ACC112 (cell line): ENCODE measurements around the gene NUDT13.
"Not testable (repeated sequence)": the region's sequence is repeated elsewhere in the genome, so short reads cannot be mapped to it uniquely, and the experiment has no call there.

ENCODE experiments used
- H2AFZ ChIP-seq: fragments of 200-600 bp; sonication (generic); one replicate; pipeline ENCODE4 v1.6.0; 2017; ENCODE audit warnings: antibody characterized with exemption, low read length; ENCODE audit not compliant: unreplicated experiment
- H3K27ac ChIP-seq: fragments of 200-600 bp; sonication (generic); 2 replicates; pipeline ENCODE4 v1.5.1; 2014; ENCODE audit warnings: low read depth, mild to moderate bottlenecking, antibody characterized with exemption, low read length, moderate library complexity
- H3K27me3 ChIP-seq: fragments of 200-600 bp; sonication (generic); 2 replicates; pipeline ENCODE4 v1.6.1; 2014; ENCODE audit warnings: mild to moderate bottlenecking, antibody characterized with exemption, low read length, moderate library complexity, mixed read lengths; ENCODE audit not compliant: insufficient read depth
- H3K36me3 ChIP-seq: fragments of 200-600 bp; sonication (generic); 2 replicates; pipeline ENCODE4 v1.6.1; 2016; ENCODE audit warnings: mild to moderate bottlenecking, antibody characterized with exemption, low read length, moderate library complexity, mixed read lengths; ENCODE audit not compliant: insufficient read depth
- H3K4me1 ChIP-seq: fragments of 200-600 bp; sonication (generic); one replicate; pipeline ENCODE4 v1.6.1; 2016; ENCODE audit warnings: low read length, mixed read lengths; ENCODE audit not compliant: insufficient read depth, unreplicated experiment, control insufficient read depth
- H3K4me3 ChIP-seq: fragments of 200-600 bp; sonication (generic); 2 replicates; pipeline ENCODE4 v1.5.1; 2014; ENCODE audit warnings: mild to moderate bottlenecking, low read depth, low read length
- H3K79me2 ChIP-seq: fragments of 200-600 bp; sonication (generic); one replicate; pipeline ENCODE4 v1.6.0; 2016; ENCODE audit warnings: low read length; ENCODE audit not compliant: control insufficient read depth, unreplicated experiment, insufficient read depth

The NUDT13 gene

DNA sequence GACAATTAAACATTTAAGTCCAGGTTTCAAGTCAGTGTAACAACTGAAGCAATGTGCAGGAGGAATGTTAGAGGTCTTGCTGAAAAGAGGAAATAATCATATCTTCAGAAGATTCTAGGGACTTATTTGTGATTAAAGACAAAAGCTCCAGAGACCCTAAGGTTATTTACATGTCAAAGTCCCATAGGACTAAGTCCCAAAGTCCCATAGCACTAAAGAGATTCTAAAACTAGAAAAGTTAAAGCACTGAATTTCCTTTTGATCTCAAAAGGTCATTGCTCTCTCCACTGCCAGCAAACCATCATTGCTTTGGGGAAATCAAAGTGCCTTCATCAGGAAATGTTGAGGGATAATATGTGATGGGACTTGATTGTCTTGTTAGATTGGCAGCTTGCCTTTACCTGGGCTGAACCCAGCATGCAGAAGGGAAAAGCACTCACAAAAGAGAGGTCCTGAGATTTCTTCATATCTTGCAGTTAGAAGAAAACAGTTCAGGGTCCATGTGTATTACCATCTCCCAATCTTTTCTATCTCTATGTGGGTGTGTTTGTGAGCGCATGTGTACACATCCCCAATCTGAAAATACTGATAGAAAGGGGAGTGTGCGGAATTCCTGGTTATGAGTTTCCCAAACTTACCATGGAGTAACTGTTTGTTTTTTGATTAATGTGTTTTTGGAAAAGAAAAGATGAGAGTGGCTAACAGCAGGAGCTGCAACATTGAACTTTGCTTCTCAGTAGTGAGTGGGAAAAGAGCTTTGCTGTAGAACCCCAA is 21.8 kb downstream of the NUDT13 start:
- Histone ChIP-seq H3K4me3 (no peak overlapping the region), H3K4me1 (no peaks in the 10 kb centered on the region), H2AFZ (no peak overlapping the region), H3K79me2 (no peaks in the 10 kb centered on the region), H3K27ac (no peak overlapping the region), H3K36me3 (peaks cover 36% of the 10 kb centered on the region), H3K27me3 (no peaks in the 10 kb centered on the region)

DNA sequence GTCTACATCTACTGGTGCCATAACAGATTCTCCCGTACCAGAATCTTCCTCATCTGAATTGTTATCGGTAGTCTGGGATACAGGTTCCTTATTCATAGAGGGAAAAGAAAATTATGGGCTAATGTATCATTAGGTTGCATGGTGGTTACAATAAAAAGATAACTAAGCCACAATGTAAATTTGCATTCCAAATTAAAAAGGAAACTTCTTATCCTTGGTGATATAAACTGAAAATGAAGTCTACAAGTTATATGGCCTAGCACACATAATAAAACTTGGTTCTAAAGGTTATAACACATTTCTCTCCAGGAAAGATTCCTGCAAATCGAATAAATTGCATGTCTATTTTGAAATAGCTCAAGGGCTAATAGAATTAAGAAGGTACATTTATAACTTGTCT is 24.5 kb downstream of the NUDT13 start:
- Histone ChIP-seq H3K36me3 (peaks cover 46% of the 10 kb centered on the region), H3K27ac (no peak overlapping the region), H3K4me3 (no peak overlapping the region), H3K79me2 (no peaks in the 10 kb centered on the region), H3K4me1 (no peaks in the 10 kb centered on the region), H3K27me3 (no peaks in the 10 kb centered on the region), H2AFZ (no peak overlapping the region)

DNA sequence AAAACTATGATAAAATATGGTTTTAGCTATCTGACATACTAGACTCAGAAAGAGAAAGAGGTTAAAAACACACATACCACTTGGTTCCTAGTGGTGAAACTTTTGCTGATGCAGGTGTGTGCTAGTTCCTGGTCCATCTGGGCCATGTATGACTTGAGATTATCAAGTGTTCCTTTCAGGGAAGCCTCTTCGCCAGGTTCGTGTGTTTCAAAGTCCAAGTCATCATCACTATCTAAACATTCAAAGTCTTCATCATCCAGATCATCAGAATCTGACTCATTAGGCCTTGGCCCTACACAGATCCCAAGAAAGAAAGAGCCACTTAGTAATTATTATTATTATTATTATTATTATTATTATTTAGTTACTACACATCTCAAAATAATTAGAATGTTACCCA is 26.4 kb downstream of the NUDT13 start:
- H3K4me3 ChIP-seq, result no peak overlapping the region
- H3K79me2 ChIP-seq, result no peaks in the 10 kb centered on the region
- H2AFZ ChIP-seq, result no peak overlapping the region
- H3K27ac ChIP-seq, result no peak overlapping the region
- no peaks in the 10 kb centered on the region for H3K27me3 ChIP-seq
- H3K36me3 ChIP-seq, result peaks cover 42% of the 10 kb centered on the region
- no peaks in the 10 kb centered on the region for H3K4me1 ChIP-seq

DNA sequence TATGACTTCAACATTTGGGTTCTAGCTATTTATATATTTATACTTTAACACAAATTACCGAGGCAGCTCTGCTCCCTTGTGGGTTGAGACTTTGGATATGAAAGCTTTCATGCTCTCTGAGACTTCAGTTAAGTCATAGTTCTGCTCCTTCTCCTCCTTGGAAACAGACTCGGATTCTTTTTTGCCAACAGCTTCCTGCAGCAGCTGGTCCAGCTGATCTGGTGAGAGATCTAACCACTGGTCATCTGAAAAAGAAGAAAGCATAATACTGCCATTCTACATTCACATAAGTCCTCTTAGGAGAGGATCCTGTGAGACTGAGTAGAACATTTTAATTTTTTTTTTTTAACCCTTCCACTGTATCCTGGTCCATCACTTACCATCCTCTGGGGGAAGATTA is 29.0 kb downstream of the NUDT13 start:
- no peak overlapping the region for H3K4me3 ChIP-seq
- peaks cover 32% of the 10 kb centered on the region for H3K36me3 ChIP-seq
- H3K79me2 ChIP-seq, result no peaks in the 10 kb centered on the region
- H3K27me3 ChIP-seq, result no peaks in the 10 kb centered on the region
- no peaks in the 10 kb centered on the region for H3K4me1 ChIP-seq
- no peak overlapping the region for H3K27ac ChIP-seq
- no peak overlapping the region for H2AFZ ChIP-seq

DNA sequence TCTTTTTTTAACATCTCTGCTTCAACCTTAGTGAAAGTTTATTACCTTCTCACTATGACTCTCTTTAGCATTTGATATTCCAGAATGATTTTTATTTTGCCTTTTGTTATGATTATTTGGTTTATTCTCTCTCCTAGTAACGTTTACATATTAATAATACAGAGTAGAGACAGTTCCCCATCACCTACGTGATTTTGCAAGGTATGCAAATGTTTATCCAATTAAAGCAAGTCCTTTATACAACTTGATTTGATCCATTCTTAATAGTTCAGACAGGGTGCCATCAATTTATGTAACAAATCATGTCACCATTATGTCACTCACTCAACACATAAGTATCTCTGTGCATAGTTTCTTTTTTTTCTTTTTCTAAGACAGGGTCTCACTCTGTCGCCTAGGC is 31.3 kb downstream of the NUDT13 start:
- no peaks in the 10 kb centered on the region for H3K27me3 ChIP-seq
- no peak overlapping the region for H3K4me3 ChIP-seq
- peaks cover 20% of the 10 kb centered on the region for H3K36me3 ChIP-seq
- no peaks in the 10 kb centered on the region for H3K79me2 ChIP-seq
- H3K27ac ChIP-seq, result no peak overlapping the region
- H2AFZ ChIP-seq, result no peak overlapping the region
- no peaks in the 10 kb centered on the region for H3K4me1 ChIP-seq

DNA sequence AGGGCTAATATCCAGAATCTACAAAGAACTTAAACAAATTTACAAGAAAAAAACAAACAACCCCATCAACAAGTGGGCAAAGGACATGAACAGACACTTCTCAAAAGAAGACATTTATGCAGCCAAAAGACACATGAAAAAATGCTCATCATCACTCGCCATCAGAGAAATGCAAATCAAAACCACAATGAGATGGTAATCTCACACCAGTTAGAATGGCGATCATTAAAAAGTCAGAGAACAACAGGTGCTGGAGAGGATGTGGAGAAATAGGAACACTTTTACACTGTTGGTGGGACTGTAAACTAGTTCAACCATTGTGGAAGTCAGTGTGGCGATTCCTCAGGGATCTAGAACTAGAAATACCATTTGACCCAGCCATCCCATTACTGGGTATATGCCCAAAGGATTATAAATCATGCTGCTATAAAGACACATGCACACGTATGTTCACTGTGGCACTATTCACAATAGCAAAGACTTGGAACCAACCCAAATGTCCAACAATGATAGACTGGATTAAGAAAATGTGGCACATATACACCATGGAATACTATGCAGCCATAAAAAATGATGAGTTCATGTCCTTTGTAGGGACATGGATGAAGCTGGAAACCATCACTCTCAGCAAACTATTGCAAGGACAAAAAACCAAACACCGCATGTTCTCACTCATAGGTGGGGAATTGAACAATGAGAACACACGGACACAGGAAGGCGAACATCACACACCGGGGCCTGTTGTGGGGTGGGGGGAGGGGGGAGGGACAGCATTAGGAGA is 40.6 kb downstream of the NUDT13 start:
- H3K36me3 ChIP-seq, result peaks cover 40% of the 10 kb centered on the region
- H3K4me1 ChIP-seq, H3K27ac ChIP-seq, H3K79me2 ChIP-seq, H3K27me3 ChIP-seq, H2AFZ ChIP-seq, H3K4me3 ChIP-seq: not testable (repeated sequence)

DNA sequence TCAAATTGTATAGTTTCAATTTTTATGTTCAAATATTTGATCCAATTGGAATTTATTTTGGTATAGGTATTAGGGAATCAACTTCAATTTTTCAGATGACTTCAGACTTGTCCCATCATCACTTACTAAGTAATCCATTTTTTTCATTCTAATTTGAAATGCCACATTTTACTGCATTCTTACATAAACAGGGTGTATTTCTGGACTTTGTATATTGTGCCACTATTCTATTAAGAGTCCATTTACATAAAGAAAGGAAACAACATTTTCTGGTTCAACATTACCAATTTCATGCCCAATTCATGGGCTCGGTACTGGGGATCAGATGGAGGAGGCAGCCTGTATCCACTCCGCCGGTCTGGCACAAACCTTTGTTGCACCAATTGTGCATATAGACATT is 41.8 kb downstream of the NUDT13 start:
- H3K27ac ChIP-seq, result no peak overlapping the region
- peaks cover 43% of the 10 kb centered on the region for H3K36me3 ChIP-seq
- H3K27me3 ChIP-seq, result no peaks in the 10 kb centered on the region
- no peak overlapping the region for H3K4me3 ChIP-seq
- peaks cover 9% of the 10 kb centered on the region for H3K79me2 ChIP-seq
- H3K4me1 ChIP-seq, result no peaks in the 10 kb centered on the region
- no peak overlapping the region for H2AFZ ChIP-seq

DNA sequence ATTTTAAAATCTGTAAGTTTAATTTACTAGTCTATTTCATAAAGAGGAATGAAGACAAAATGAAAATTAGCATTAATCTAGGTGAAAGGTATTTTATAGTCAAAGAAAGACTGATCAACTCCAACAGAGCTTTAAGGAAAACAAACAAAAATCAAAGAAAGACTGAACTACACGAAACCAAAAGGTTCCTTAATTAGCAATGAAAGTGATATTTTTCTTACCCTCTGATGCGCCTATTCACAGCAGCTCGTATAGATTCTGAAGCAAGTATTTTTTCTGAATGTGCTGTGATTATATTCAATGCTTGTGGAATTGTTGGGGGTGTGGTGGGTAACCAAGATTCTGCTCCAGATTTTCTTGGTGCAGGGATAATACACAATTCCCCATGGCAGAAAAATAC is 45.8 kb downstream of the NUDT13 start:
- H3K79me2 ChIP-seq, result peaks cover 11% of the 10 kb centered on the region
- H3K36me3 ChIP-seq, result peaks cover 28% of the 10 kb centered on the region
- H3K27me3 ChIP-seq, result no peaks in the 10 kb centered on the region
- H3K4me3 ChIP-seq, result no peak overlapping the region
- no peak overlapping the region for H3K27ac ChIP-seq
- H2AFZ ChIP-seq, result no peak overlapping the region
- no peaks in the 10 kb centered on the region for H3K4me1 ChIP-seq

DNA sequence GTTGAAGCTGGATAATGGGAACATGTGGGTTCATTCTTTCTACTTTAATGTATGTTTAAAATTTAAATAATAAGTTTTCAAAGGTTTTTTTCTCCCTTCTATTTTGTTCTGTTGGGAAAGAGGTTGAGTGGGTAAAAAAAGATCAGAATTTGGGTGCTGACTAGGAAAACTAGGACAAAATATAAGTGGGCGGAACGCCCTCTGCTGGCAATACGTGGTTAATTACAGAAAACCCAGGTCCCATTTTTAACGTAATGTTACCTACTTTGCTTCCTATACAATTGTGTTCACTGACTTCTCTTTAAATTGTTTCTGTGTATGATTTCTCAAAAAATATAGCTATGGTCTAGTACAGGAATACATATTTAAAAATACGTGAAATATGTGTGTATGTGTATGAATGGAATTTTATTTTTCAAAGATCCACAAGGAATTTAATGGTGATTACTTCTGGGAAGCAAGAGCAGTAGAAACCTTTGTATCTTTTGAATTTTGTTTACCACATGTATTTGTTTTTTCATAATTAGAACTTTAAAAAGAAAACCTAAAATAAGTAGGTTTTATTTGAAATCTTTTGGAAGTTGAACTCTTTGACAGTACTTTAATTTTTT is 48.9 kb downstream of the NUDT13 start:
- Histone ChIP-seq H3K27ac (no peak overlapping the region), H3K4me3 (no peak overlapping the region), H2AFZ (no peak overlapping the region), H3K4me1 (peaks cover 5% of the 10 kb centered on the region), H3K36me3 (peaks cover 23% of the 10 kb centered on the region), H3K79me2 (peaks cover 39% of the 10 kb centered on the region), H3K27me3 (no peaks in the 10 kb centered on the region)

DNA sequence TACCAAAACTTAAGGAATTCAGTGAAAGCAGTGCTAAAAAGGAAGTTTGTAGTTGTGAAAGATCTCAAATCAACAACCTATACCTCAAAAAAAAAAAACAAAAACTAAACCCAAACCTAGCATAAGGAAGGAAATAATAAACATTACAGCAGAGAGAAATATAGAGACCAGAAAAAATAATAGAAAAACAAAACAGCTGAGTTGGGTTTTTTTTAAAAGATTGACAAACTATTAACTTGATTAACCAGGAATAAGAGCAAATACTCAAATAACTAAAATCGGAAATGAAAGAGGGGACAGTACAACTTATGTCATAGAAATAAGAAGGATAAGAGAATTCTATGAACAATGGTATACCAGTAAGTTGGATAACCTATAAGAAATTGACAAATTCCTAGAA is 50.8 kb downstream of the NUDT13 start:
- no peak overlapping the region for H3K27ac ChIP-seq
- no peak overlapping the region for H2AFZ ChIP-seq
- no peaks in the 10 kb centered on the region for H3K27me3 ChIP-seq
- peaks cover 51% of the 10 kb centered on the region for H3K79me2 ChIP-seq
- H3K36me3 ChIP-seq, result peaks cover 17% of the 10 kb centered on the region
- H3K4me1 ChIP-seq, result peaks cover 8% of the 10 kb centered on the region
- H3K4me3 ChIP-seq, result no peak overlapping the region
